ENCODE results near the gene MCTP1.

MCTP1 gene

DNA sequence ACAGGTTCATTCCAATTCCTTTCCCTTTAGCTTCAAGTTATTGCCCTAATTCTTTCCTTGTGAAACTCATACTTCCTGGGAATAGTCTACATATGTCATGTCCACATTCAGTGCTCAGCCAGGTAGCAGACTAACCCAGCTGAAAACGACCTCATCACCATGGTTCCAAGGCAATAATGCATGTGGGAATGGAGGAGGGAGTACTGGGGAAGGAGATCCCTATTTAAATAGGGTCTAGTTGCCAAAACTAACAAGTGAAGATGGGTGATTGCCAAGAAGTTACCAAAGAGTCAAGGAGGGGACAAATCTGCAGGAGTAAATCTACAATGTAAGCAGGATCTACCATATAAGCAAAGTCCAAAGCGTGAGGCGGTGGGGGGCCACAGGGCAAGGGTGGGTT lies 47.3 kb upstream of the MCTP1 start (continued):
- no peak for TF ChIP-seq PATZ1 (CRISPR knock-in tag; IDR thresholded peaks at IDR 0.05; ENCODE audit: borderline replicate concordance)

DNA sequence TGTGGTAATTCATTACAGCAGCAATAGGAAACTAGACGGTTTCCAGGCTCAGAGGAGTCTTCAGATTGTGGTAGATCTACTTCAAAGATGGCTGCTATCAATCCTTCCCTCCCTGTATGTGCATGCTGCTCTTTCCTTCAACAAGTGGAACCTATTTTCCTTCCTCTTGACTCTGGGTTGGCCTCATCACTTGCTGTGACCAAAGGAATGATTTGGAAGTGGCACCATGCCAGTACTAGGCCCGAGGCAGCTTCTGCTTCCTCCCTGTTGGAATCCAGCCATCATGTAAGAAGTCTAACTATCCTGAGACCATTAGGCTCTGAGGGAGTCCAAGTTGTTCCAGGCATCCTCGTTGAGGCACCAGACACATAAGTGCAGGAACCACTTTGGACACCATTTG lies 46.5 kb upstream of the MCTP1 start:
- ATAC-seq: no peak
- TF ChIP-seq OSR1 (CRISPR knock-in tag; IDR thresholded peaks at IDR 0.05) (no peak), ZC3H10 (CRISPR knock-in tag; IDR thresholded peaks at IDR 0.05) (no peak), RARB (CRISPR knock-in tag; IDR thresholded peaks at IDR 0.05) (no peak)
- TF ChIP-seq, protein P1, sequence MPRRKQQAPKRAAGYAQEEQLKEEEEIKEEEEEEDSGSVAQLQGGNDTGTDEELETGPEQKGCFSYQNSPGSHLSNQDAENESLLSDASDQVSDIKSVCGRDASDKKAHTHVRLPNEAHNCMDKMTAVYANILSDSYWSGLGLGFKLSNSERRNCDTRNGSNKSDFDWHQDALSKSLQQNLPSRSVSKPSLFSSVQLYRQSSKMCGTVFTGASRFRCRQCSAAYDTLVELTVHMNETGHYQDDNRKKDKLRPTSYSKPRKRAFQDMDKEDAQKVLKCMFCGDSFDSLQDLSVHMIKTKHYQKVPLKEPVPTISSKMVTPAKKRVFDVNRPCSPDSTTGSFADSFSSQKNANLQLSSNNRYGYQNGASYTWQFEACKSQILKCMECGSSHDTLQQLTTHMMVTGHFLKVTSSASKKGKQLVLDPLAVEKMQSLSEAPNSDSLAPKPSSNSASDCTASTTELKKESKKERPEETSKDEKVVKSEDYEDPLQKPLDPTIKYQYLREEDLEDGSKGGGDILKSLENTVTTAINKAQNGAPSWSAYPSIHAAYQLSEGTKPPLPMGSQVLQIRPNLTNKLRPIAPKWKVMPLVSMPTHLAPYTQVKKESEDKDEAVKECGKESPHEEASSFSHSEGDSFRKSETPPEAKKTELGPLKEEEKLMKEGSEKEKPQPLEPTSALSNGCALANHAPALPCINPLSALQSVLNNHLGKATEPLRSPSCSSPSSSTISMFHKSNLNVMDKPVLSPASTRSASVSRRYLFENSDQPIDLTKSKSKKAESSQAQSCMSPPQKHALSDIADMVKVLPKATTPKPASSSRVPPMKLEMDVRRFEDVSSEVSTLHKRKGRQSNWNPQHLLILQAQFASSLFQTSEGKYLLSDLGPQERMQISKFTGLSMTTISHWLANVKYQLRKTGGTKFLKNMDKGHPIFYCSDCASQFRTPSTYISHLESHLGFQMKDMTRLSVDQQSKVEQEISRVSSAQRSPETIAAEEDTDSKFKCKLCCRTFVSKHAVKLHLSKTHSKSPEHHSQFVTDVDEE (CRISPR knock-in tag; IDR thresholded peaks at IDR 0.05): no peak

GRCh38 chr5:95327211-95327610 lies 42.3 kb upstream of the MCTP1 start:
- no peak for ATAC-seq
- TF ChIP-seq ZFP3 (CRISPR knock-in tag; IDR thresholded peaks at IDR 0.05) (no peak), CSRNP3 (CRISPR knock-in tag; IDR thresholded peaks at IDR 0.05) (no peak), GLIS3 (CRISPR knock-in tag; IDR thresholded peaks at IDR 0.05) (no peak), RARB (CRISPR knock-in tag; IDR thresholded peaks at IDR 0.05) (no peak), TOX (CRISPR knock-in tag; IDR thresholded peaks at IDR 0.05; ENCODE audit: borderline replicate concordance) (no peak), ZNF8 (CRISPR knock-in tag; IDR thresholded peaks at IDR 0.05) (no peak), ARNTL (CRISPR knock-in tag; IDR thresholded peaks at IDR 0.05; ENCODE audit: borderline replicate concordance, low read depth) (no peak), ZNF70 (CRISPR knock-in tag; IDR thresholded peaks at IDR 0.05) (no peak), ZFP30 (CRISPR knock-in tag; IDR thresholded peaks at IDR 0.05) (no peak), ISL1 (CRISPR knock-in tag; IDR thresholded peaks at IDR 0.05) (no peak), ZNF565 (CRISPR knock-in tag; conservative IDR thresholded peaks at IDR 0.05; ENCODE audit: low read depth) (no peak), PPARA (CRISPR knock-in tag; IDR thresholded peaks at IDR 0.05; ENCODE audit: borderline replicate concordance) (no peak), CSDC2 (CRISPR knock-in tag; IDR thresholded peaks at IDR 0.05) (no peak)
- TF ChIP-seq, protein P1 (CRISPR knock-in tag; IDR thresholded peaks at IDR 0.05): no peak

DNA sequence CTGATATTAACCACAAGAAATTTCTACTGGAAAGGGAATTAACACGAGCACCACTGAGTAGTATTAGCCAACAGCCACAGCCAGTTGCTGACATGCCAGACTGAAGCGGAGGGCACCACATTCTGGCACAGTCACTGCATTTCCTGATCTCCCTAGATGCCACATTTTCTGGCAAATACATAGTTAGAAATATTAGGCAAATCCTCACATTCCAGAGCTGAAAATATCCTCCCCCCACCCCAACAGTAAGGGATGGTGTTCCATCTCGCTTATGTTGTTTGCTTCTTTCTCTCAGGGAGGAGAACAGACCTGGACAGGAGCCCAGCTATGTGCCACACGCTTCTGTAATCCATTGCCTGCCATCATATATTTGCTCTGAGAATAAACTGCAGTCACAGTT lies 32.8 kb upstream of the MCTP1 start:
- ATAC-seq: peak; percentile 75
- TF ChIP-seq ESRRG (CRISPR knock-in tag; IDR thresholded peaks at IDR 0.05) (no peak), ZNF8 (CRISPR knock-in tag; IDR thresholded peaks at IDR 0.05) (no peak), BACH2 (CRISPR knock-in tag; IDR thresholded peaks at IDR 0.05; ENCODE audit: borderline replicate concordance) (no peak), TOX (CRISPR knock-in tag; IDR thresholded peaks at IDR 0.05; ENCODE audit: borderline replicate concordance) (no peak), ZFP3 (CRISPR knock-in tag; IDR thresholded peaks at IDR 0.05) (no peak), PPARA (CRISPR knock-in tag; IDR thresholded peaks at IDR 0.05; ENCODE audit: borderline replicate concordance) (no peak), ZNF70 (CRISPR knock-in tag; IDR thresholded peaks at IDR 0.05) (no peak), CSDC2 (CRISPR knock-in tag; IDR thresholded peaks at IDR 0.05) (no peak), ISL1 (CRISPR knock-in tag; IDR thresholded peaks at IDR 0.05) (no peak), PATZ1 (CRISPR knock-in tag; IDR thresholded peaks at IDR 0.05; ENCODE audit: borderline replicate concordance) (no peak), CREB5 (CRISPR knock-in tag; IDR thresholded peaks at IDR 0.05; ENCODE audit: low read depth) (no peak), OSR1 (CRISPR knock-in tag; IDR thresholded peaks at IDR 0.05) (no peak), TCF4 (CRISPR knock-in tag; IDR thresholded peaks at IDR 0.05; ENCODE audit: borderline replicate concordance) (no peak)
- TF ChIP-seq, protein P2, sequence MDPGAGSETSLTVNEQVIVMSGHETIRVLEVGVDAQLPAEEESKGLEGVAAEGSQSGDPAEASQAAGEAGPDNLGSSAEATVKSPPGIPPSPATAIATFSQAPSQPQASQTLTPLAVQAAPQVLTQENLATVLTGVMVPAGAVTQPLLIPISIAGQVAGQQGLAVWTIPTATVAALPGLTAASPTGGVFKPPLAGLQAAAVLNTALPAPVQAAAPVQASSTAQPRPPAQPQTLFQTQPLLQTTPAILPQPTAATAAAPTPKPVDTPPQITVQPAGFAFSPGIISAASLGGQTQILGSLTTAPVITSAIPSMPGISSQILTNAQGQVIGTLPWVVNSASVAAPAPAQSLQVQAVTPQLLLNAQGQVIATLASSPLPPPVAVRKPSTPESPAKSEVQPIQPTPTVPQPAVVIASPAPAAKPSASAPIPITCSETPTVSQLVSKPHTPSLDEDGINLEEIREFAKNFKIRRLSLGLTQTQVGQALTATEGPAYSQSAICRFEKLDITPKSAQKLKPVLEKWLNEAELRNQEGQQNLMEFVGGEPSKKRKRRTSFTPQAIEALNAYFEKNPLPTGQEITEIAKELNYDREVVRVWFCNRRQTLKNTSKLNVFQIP (CRISPR knock-in tag; IDR thresholded peaks at IDR 0.05; ENCODE audit: borderline replicate concordance, low read depth): no peak

Measured in SK-N-SH treated with all-trans-retinoic acid at 6 μM for 48 hours (cell line).